Testis (tissue), 5 donors: ENCODE data around the gene TRRAP. TPM values are rescaled to one million over a fixed set of nuclear protein-coding genes. Genes with fewer than 3 reads are reported as not detected.

Source experiments
- DNase-seq: peaks from one replicate; pipeline ENCODE4 v3.0.0-alpha.2; 2019
- H3K27ac ChIP-seq, 2 donors: fragments of 200-600 bp; sonication (generic); one replicate each; pipeline ENCODE4 v1.5.1; 2019
- H3K27me3 ChIP-seq: fragments of 200-600 bp; sonication (generic); one replicate; pipeline ENCODE4 v1.5.1; 2019
- H3K36me3 ChIP-seq: fragments of 200-600 bp; sonication (generic); one replicate; pipeline ENCODE4 v1.5.1; 2017; ENCODE audit warnings: low read depth; ENCODE audit errors: missing control alignments
- H3K4me1 ChIP-seq: fragments of 200-600 bp; sonication (generic); one replicate; pipeline ENCODE4 v1.5.1; 2019
- H3K4me3 ChIP-seq, 2 donors: fragments of 200-600 bp; sonication (generic); one replicate each; pipeline ENCODE4 v1.5.1; 2017 to 2019
- H3K9me3 ChIP-seq: fragments of 200-600 bp; sonication (generic); one replicate; pipeline ENCODE4 v1.5.1; 2017
- CTCF ChIP-seq, 3 experiments: fragments of 450-650 bp in 2 of 3; fragments of 200-600 bp in 1 of 3; sonication (generic) in 1 of 3; IDR thresholded peaks; one replicate each; pipeline ENCODE4 v1.5.1; 2016 to 2019; ENCODE audit warnings: antibody characterized with exemption in 3 of 3, mild to moderate bottlenecking in 2 of 3, moderate library complexity in 1 of 3
- POLR2A ChIP-seq: fragments of 450-650 bp; IDR thresholded peaks from one replicate; pipeline ENCODE4 v1.6.1; 2017; ENCODE audit warnings: antibody characterized with exemption, mild to moderate bottlenecking, moderate library complexity
- WGBS, 2 donors: methylation state at CpG; one replicate each; pipeline ENCODE4 v1.1.5; 2018; 5-methylcytosine and 5-hydroxymethylcytosine counted together
- intact Hi-C: fragments of 100-400 bp; cut with DNase I; formaldehyde crosslinking; loops from one replicate; pipeline ENCODE4 v1.15.1; 2023; ENCODE audit warnings: low total_unique reads
- long read RNA-seq, 2 donors: transcript quantifications; one replicate each; lab custom pipeline, GENCODE V29; 2026
- polyA plus RNA-seq: library from polyadenylated mRNA; stranded (reverse); fragments of 350-450 nt; fragmentation: Illumina TruSeq; extraction: RNeasy Lipid Tissue Mini Kit (QIAGEN cat#74804); gene quantifications from one replicate; pipeline ENCODE4 v1.2.3, GENCODE V29; 2014; ENCODE audit warnings: low read depth, low replicate concordance; ENCODE audit not compliant: insufficient read depth
- total RNA-seq, 2 donors: library from RNA; depleted of rRNA; stranded (reverse); fragments of >200 nt; gene quantifications; one replicate each; pipeline ENCODE4 v1.2.3, GENCODE V29; 2016

Gene TRRAP
- total RNA-seq (100 to 1,000 TPM; 119 to 120 TPM), polyA plus RNA-seq (45.6 TPM)
- long read RNA-seq, donor 1, partial matches to known transcripts: 14 of 14 reads
- long read RNA-seq, donor 1, other reads (novel, unspliced or antisense): 0 of 14 reads
- long read RNA-seq, donor 2: 0 reads

- no peak for TF ChIP-seq POLR2A
- TF ChIP-seq CTCF (IDR thresholded peaks at IDR 0.05): peak; percentile 85 to 96 (median 90)
- H3K9me3 ChIP-seq: no peaks in the 10 kb centered on the region
- H3K36me3 ChIP-seq: peaks cover 6% of the 10 kb centered on the region
- H3K27ac ChIP-seq: peak within 1 kb of the TSS; percentile 83 to 95
- WGBS, 2 donors: 0% methylated on average over 22 to 35 of the region's 113 CpGs
- H3K4me1 ChIP-seq: peaks cover 21% of the 10 kb centered on the region
- peak; percentile 78 for DNase-seq
- no peaks in the 10 kb centered on the region for H3K27me3 ChIP-seq
- intact Hi-C loops: no loop called here
- peak within 1 kb of the TSS; percentile 77 to 99 for H3K4me3 ChIP-seq
These were observed at the start of gene TRRAP for GRCh38 chr7:98878365-98879197. Gene TRRAP (plus strand): TSS chr7:98878532. CDS start chr7:98881151, 2,619 bp downstream.

- Histone ChIP-seq H3K4me1 (peaks cover 12% of the 10 kb centered on the region), H3K36me3 (no peaks in the 10 kb centered on the region), H3K9me3 (no peaks in the 10 kb centered on the region), H3K4me3 (no peak overlapping the region), H3K27ac (no peak overlapping the region), H3K27me3 (no peaks in the 10 kb centered on the region)
- DNase-seq: no peak
- no peak for TF ChIP-seq CTCF (IDR thresholded peaks at IDR 0.05)
- no peak for TF ChIP-seq POLR2A
- 65 to 71% methylated on average over 2 of the region's 2 CpGs for WGBS, 2 donors
- intact Hi-C loops: no loop called here
These were observed 47.3 kb upstream of the TRRAP start for GRCh38 chr7:98830972-98831548.

- WGBS, 2 donors: 68 to 75% methylated on average over 8 of the region's 8 CpGs
- H3K4me3 ChIP-seq: no peak overlapping the region
- H3K36me3 ChIP-seq: no peaks in the 10 kb centered on the region
- no peaks in the 10 kb centered on the region for H3K27me3 ChIP-seq
- intact Hi-C loops: no loop called here
- H3K27ac ChIP-seq: no peak overlapping the region
- peak in 2 of 3 experiments; percentile 45 to 78 for TF ChIP-seq CTCF (IDR thresholded peaks at IDR 0.05)
- TF ChIP-seq POLR2A: no peak
- H3K4me1 ChIP-seq: peaks cover 9% of the 10 kb centered on the region
- no peaks in the 10 kb centered on the region for H3K9me3 ChIP-seq
- DNase-seq: peak; percentile 68
These were observed 46.6 kb upstream of the TRRAP start for GRCh38 chr7:98831641-98832221.

- intact Hi-C loops: no loop called here
- Histone ChIP-seq H3K27ac (no peak overlapping the region), H3K9me3 (no peaks in the 10 kb centered on the region), H3K36me3 (no peaks in the 10 kb centered on the region), H3K27me3 (no peaks in the 10 kb centered on the region), H3K4me3 (no peak overlapping the region), H3K4me1 (peaks cover 6% of the 10 kb centered on the region)
- WGBS, 2 donors: 91 to 100% methylated on average over 2 of the region's 2 CpGs
- TF ChIP-seq POLR2A: no peak
- TF ChIP-seq CTCF (IDR thresholded peaks at IDR 0.05): no peak
- DNase-seq: no peak
These were observed 45.3 kb upstream of the TRRAP start for GRCh38 chr7:98833022-98833421.
